ENCODE results near the gene SCGB2A2. TPM values are rescaled to one million over a fixed set of nuclear protein-coding genes. Genes with fewer than 3 reads are reported as not detected.

Gene SCGB2A2
- total and polyA plus RNA-seq, 4 donors, result not detected

DNA sequence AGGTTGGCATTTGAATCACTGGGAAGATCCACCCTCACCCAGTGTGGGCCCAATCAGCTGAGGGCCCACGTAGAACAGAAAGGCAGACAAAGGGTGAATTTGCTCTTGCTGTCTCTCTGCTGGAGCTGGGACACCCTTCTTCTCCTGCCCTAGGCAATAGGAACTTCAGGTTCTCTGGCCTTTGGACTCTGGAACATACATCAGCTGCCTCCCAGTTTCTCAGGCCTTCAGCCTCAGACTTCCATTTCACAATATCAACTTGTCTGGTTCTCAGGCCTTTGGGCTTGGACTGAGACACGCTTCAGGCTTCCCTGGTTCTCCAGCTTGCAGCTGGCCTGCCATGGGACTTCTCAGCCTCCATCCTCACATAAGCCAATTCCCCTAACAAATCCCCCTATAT, 52.6 kb downstream of the SCGB2A2 start:
- no peak overlapping the region for H3K9ac ChIP-seq (ENCODE audit: low read depth in 1 of 2, low read length in 2 of 2)
- no peak for DNase-seq (ENCODE audit: low spot score)
- no peaks in the 10 kb centered on the region for H3K36me3 ChIP-seq (ENCODE audit: control insufficient read depth in 4 of 4, insufficient read depth in 3 of 4, low read depth in 1 of 4, low read length in 3 of 4)
- no peak overlapping the region for H3K4me3 ChIP-seq (ENCODE audit: low read depth in 1 of 3, low read length in 3 of 3)
- H3K27ac ChIP-seq (ENCODE audit: low read depth in 1 of 2, low read length in 2 of 2), result no peak overlapping the region
- WGBS, result 86% methylated on average over 2 of the region's 2 CpGs
- H3K9me3 ChIP-seq (ENCODE audit: control insufficient read depth in 4 of 4, low read length in 3 of 4), result no peaks in the 10 kb centered on the region
- no peak for TF ChIP-seq FOXA2 (IDR thresholded peaks at IDR 0.05)
- no peak for TF ChIP-seq ATF3 (IDR thresholded peaks at IDR 0.05)
- no peak for TF ChIP-seq RXRA (IDR thresholded peaks at IDR 0.05)
- no peak for TF ChIP-seq NR2F2 (IDR thresholded peaks at IDR 0.05)
- TF ChIP-seq GABPA (IDR thresholded peaks at IDR 0.05 in 1 of 2, conservative IDR thresholded peaks at IDR 0.05 in 1 of 2), result no peak
- TF ChIP-seq, protein P1, sequence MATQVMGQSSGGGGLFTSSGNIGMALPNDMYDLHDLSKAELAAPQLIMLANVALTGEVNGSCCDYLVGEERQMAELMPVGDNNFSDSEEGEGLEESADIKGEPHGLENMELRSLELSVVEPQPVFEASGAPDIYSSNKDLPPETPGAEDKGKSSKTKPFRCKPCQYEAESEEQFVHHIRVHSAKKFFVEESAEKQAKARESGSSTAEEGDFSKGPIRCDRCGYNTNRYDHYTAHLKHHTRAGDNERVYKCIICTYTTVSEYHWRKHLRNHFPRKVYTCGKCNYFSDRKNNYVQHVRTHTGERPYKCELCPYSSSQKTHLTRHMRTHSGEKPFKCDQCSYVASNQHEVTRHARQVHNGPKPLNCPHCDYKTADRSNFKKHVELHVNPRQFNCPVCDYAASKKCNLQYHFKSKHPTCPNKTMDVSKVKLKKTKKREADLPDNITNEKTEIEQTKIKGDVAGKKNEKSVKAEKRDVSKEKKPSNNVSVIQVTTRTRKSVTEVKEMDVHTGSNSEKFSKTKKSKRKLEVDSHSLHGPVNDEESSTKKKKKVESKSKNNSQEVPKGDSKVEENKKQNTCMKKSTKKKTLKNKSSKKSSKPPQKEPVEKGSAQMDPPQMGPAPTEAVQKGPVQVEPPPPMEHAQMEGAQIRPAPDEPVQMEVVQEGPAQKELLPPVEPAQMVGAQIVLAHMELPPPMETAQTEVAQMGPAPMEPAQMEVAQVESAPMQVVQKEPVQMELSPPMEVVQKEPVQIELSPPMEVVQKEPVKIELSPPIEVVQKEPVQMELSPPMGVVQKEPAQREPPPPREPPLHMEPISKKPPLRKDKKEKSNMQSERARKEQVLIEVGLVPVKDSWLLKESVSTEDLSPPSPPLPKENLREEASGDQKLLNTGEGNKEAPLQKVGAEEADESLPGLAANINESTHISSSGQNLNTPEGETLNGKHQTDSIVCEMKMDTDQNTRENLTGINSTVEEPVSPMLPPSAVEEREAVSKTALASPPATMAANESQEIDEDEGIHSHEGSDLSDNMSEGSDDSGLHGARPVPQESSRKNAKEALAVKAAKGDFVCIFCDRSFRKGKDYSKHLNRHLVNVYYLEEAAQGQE (IDR thresholded peaks at IDR 0.05), result no peak
- TF ChIP-seq MAX (IDR thresholded peaks at IDR 0.05), result no peak
- no peak for TF ChIP-seq HNF4A (conservative IDR thresholded peaks at IDR 0.05)
- no peak for TF ChIP-seq YY1 (IDR thresholded peaks at IDR 0.05)
- TF ChIP-seq JUND (IDR thresholded peaks at IDR 0.05), result no peak
- no peaks in the 10 kb centered on the region for H3K27me3 ChIP-seq (ENCODE audit: control insufficient read depth in 4 of 4, insufficient read depth in 4 of 4, low read length in 3 of 4)
- H3K4me1 ChIP-seq (ENCODE audit: control insufficient read depth in 4 of 4, insufficient read depth in 4 of 4, low read length in 3 of 4), result no peaks in the 10 kb centered on the region

Other genes with a start within 250 kb of the SCGB2A2 start
- gene INCENP, start 146.1 kb upstream of the SCGB2A2 start, total RNA-seq, result 10 to 100 TPM in 1 of 2 donors, 1 to 10 TPM in 1; 5.4 to 34.4 TPM
- gene INCENP, start 146.1 kb upstream of the SCGB2A2 start, polyA plus RNA-seq, result 1 to 10 TPM; 2.4 to 4.1 TPM
- gene SCGB1D1, start 79.9 kb upstream of the SCGB2A2 start, total RNA-seq, result not detected
- not detected for gene SCGB1D1, start 79.9 kb upstream of the SCGB2A2 start, polyA plus RNA-seq
- gene SCGB2A1, start 61.5 kb upstream of the SCGB2A2 start, total RNA-seq, result under 1 TPM in 1 of 2 donors, not detected in 1; 0.33 TPM
- gene SCGB2A1, start 61.5 kb upstream of the SCGB2A2 start, polyA plus RNA-seq, result not detected
- not detected for gene SCGB1D2, start 27.9 kb upstream of the SCGB2A2 start, total RNA-seq
- not detected for gene SCGB1D2, start 27.9 kb upstream of the SCGB2A2 start, polyA plus RNA-seq
- not detected for gene SCGB1D4, start 28.9 kb downstream of the SCGB2A2 start, total RNA-seq
- gene SCGB1D4, start 28.9 kb downstream of the SCGB2A2 start, polyA plus RNA-seq, result not detected
- 10 to 100 TPM in 1 of 2 donors, 1 to 10 TPM in 1; 3.7 to 15.2 TPM for gene ASRGL1, start 67.3 kb downstream of the SCGB2A2 start, total RNA-seq
- gene ASRGL1, start 67.3 kb downstream of the SCGB2A2 start, polyA plus RNA-seq, result 10 to 100 TPM in 1 of 2 donors, 1 to 10 TPM in 1; 4.4 to 11.9 TPM
- gene SCGB1A1, start 148.9 kb downstream of the SCGB2A2 start, total RNA-seq, result not detected
- gene SCGB1A1, start 148.9 kb downstream of the SCGB2A2 start, polyA plus RNA-seq, result not detected

All from liver (tissue), 9 donors.